Measurements from ENCODE around the gene PLD1.
"Not testable (repeated sequence)": the region's sequence is repeated elsewhere in the genome, so short reads cannot be mapped to it uniquely, and the experiment has no call there.

PLD1 gene

DNA sequence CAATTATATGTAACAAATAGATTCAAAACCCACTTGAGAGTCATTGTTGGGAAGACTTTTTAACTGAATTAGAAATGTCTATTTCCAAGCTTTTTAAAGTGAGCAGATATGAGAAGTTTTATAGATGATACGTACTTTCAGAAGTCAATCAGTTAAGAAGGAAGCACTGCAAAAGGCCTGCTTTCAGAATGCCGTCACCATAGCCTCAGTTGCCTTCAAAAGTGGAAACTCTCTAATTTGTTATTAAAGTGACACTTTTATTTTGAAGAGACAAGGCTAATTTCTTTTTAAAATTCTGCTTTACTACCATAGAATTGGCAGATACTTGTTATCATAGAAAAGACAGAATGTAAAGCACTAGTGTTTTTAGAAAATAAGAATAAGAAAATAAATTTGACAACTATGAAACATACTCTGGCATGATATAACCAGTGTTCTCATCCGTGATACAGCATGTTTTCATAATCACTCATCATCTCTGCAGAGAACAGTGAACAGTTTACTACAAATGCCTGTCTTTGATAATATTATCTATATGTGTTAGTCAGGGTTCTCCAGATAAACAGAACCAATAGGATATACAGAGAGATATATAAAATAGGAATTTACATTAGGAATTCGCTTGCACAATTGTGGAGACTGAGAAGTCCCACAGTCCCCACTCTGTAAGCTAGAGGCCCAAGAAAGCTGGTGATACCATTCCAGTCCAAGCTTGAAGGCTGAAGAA lies 7.0 kb upstream of the PLD1 start:
- no peak for FAIRE-seq
- no peak for DNase-seq (ENCODE audit: insufficient read length, low spot score)

DNA sequence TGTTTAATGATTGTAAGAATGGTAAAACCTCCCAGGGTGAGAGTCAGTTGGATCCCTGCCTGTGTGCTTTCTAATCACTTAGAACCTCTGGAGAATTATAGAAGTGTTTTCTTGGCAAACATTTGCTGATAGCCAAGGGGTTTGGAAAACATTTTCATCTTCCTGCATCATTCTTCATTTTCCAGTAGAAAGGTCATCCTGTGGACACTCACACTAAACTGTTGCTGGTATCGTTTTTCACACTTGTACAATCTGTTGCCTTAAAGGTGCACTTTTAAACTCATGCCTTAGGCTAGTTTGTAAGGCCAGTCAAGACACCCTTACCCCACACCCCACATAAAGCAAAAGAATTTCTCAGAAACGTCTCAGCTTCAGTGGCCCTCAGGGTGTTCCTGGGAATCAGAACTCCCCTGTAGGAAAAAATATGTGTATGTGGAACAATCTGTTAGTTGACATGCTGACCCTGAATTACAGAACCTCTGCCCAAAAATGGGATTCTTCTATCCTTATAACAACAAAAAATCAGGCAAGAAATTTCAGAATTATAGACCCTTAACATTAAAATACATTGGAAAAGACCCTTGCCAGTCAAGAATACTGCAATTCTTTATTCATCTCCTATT lies 5.8 kb upstream of the PLD1 start:
- FAIRE-seq (peak; percentile 42), DNase-seq (ENCODE audit: insufficient read length, low spot score) (no peak)

DNA sequence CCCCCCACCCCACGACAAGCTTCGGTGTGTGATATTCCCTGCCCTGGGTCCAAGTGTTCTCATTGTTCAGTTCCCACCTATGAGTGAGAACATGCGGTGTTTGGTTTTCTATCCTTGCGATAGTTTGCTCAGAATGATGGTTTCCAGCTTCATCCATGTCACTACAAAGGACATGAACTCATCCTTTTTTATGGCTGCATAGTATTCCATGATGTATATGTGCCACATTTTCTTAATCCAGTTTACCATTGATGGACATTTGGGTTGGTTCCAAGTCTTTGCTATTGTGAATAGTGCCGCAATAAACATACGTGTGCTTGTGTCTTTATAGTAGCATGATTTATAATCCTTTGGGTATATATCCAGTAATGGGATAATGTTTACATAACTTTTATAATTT lies 4.4 kb upstream of the PLD1 start:
- not testable (repeated sequence) for FAIRE-seq

DNA sequence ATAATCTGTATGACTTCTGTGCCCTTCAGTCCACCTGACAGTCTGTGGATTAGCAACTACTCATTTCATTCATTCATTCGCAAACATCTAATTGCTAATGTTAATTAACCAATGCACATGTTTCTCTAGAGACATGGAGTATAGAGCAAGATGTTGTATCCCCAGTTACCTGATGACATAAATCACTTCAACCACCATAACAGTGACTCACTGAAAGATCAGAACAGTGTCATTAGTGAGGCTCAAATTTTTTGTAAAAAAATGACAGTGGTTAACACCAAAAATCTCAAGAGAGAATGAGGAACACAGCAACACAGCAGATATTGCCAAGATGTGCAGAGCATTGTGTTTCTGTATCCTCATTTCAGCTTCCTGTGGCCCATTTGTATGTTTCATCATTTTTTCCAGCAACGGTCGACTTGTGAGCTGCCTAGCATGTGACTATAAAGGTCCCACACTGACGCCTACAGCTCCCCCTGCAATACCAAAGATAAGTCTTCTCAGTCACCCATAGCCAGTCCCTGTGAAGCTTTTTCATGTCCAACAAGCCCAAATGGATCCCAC lies 3.7 kb upstream of the PLD1 start:
- DNase-seq (ENCODE audit: insufficient read length, low spot score) (no peak), FAIRE-seq (no peak)

More for the DNA sequence above, 4.4 kb upstream of the PLD1 start:
- not testable (repeated sequence) for DNase-seq (ENCODE audit: insufficient read length, low spot score)

DNA sequence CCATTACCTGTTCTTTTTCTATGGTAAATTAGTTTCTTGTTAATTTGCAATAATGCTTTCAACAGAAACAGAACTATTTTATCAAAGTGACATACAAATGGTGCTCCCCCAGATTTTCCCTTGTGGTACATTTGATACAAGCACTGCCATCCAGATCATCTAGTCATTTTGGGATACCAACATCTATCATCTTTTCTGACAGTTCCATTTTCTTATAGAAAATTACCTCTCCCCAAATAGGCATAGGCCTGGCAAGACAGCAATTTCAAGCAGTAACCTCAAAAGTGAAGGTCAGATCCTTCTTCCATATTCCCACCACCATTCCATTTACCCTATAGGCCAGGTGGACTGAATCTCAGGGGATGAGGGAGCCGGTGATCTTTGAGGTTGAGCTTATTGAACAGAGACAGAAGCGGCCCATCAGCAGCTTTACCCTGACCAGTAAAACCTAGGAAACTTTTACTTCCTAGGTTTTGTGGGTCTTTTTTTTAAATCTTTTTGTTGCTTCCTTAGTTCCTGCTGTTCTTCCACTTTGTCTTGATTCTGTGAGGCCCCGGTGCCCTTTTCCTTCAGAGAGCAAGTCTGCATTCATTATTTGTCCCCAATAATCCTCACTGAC lies 3.1 kb upstream of the PLD1 start:
- FAIRE-seq: no peak
- no peak for DNase-seq (ENCODE audit: insufficient read length, low spot score)

DNA sequence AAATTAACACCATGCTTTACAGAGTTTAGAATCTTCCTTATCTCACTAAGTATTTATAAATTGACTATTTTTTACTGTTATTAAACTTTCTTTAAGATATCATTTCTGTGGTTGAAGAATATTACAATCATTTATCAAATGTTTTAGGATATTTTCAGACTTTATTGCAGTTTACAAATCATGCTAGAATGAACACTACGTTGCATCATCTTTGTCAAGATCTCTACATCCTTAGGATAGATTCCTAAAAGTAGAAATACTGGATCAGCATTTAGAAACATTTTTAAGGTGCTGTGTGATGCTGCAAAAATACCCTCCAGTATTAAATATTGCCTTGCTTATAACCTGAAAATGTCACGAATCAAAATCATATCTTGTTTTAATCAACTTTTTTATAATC lies 2.5 kb upstream of the PLD1 start:
- FAIRE-seq (no peak), DNase-seq (ENCODE audit: insufficient read length, low spot score) (no peak)

DNA sequence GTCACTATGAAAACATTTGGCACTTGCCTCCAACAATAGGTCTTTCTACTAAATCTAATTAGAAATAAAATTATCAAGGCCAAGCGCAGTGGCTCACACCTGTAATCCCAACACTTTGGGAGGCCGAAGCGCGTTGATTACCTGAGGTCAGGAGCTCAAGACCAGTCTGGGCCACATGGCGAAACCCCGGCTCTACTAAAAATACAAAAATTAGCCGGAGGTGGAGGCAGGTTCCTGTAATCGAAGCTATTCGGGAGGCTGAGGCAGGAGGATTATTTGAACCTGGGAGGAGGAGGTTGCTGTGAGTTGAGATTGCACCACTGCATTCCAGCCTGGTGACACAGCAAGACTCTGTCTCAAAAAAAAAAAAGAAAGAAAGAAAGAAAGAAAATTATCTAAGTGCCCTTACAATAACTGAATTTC lies 1.6 kb upstream of the PLD1 start:
- no peak for FAIRE-seq
- no peak for DNase-seq (ENCODE audit: insufficient read length, low spot score)

DNA sequence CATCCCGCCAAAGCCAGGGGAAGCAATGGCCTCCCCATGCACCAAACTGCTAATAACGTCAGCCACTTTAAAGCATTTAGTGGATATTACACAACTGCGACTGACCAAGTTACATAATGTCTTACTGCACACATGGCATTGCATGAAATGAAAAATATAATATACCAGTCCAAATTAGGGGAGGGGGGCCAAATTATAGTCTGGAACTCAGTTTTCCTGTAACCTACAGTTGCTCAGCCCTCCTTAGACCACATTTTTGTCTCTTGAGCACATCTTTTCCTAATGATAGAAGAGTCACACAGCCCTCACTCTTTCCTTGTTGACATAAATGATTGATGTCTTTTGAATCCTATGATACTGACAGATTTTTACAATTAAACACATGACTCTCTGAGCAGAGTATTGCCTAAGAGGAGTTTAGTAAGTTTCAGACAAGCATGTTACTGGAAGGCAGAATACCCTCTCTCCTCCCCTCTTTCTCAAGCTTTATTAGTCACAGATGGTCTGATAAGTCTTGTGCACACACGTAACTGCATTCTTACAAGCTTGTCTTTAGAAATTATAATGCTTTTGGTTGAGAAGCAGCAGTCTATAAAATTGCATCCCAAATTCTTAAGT lies 1.1 kb upstream of the PLD1 start:
- DNase-seq (ENCODE audit: insufficient read length, low spot score) (peak; percentile 74), FAIRE-seq (peak; percentile 75)

DNA sequence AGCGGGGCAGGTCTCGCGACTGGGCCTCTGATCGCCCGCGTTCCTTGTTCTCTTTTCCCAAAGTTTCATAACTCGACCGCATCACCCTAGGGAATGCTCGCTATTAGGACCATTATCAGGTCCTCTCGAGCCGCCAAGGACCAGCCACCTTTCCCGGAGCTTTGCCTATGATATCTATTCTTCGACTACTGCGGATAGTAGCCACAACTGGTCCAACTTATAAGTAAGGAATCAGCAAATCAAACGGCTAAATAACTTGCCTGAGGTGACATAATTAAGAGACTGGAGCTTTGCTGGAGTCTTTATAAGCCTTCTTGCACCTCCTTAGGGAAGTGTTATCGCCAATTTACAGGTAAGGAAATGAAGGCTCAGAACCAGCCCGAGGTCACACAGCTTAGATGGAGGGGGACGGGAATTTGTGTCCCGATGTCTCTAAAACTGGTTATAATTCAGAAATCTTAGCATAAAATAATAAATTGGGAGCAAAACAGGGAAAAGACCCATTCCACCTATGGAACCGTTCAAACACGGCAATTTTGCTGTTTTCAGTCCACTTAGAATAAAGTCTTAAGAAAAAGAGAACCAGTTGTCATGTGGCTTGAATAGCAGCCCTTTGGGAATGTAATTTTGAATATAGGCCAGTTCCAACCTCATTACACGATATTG lies 479 bp upstream of the PLD1 start:
- DNase-seq (ENCODE audit: insufficient read length, low spot score) (no peak), FAIRE-seq (no peak)

DNA sequence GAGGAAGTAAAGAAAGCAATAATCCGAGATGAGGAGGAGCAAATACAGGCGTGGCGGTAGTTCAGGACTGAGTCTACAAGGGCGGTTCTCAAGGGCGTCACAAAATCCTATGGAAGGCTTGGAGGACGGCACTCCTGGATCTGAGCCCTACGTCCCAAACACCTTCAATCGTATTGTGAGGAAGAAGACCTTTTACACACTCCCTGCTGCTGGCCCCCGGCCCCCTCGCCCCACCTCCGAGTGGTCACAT lies 747 bp downstream of the PLD1 start:
- DNase-seq (ENCODE audit: insufficient read length, low spot score): peak; percentile 58
- FAIRE-seq: no peak

DNA sequence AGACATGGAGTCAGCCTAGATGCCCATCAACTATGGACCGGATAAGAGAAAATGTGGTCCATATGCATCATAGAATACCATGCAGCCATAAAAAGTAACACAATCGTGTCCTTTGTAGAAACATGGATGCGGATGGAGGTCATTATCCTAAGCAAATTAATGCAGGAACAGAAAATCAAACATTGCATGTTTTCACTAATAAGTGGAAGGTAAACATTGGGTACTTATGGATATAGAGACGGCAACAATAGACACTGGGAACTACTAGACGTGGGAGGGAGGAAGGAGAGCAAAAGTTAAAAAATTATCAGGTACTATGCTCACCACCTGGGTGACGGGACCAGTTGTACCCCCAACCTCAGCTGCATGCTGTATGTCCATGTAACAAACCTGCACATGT lies 2.5 kb downstream of the PLD1 start:
- FAIRE-seq (no peak), DNase-seq (ENCODE audit: insufficient read length, low spot score) (no peak)

DNA sequence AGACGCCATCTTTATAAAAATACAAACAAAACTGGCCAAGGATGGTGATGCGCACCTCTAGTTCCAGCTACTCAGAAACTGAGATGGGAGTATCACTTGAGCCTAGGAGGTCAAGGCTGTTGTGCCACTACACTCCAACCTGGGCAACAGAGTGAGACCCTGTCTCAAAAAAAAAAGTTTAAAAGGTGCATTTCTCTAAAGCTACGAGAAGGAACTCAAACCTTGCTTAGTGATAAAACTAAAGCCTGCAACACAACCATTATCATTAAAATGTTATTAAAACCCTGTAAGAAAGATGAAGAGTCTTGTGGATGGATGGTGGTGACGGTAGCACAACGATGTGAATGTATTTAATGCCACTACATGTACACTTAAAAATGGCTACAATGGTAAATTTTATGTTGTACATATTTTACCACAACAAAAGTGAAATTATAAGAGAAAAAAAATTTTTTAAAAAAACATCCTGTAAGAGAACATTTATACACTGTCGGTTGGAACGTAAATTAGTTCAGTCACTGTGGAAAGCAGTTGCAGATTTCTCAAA lies 3.1 kb downstream of the PLD1 start:
- DNase-seq (ENCODE audit: insufficient read length, low spot score) (no peak), FAIRE-seq (no peak)

DNA sequence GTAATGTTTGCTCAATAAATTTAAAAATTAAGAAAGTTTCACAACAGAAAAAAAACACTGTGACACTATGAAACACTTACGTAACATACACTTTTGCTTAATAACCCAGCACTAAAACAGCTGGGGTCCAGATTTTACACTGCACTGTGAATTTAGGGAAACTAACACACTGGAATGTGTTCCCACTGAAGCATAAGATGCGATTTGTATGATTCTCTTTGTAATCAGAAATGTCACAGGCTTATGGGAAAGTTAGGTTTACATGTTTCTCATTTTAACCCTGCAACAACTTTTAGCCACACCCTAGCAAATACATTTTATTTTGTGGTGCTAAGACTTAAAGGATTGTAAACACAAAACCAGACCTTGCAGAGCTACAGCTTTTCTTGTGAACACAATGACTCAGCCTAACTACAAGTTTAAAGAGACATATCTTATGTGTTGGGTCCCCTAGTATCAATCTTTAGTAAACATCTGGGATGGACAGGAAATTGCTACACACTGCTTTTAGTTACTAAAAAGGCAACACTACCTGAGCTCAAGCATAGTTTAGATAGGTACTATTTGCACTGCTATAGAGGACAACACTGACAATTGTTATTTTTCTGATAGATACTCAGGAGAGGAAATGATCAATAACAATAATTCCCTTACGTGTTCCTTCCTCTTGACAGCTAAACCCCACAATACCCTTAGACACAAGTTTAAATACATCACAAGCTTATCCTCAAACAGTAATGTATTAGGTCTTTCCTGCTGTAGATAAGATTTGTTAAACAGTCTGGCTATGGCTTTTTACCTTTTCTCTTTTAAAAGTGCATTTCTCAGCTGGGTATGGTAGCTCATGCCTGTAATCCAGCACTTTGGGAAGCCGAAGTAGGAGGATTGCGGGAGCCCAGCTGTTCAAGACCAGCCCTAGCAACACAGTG lies 3.8 kb downstream of the PLD1 start:
- no peak for FAIRE-seq
- DNase-seq (ENCODE audit: insufficient read length, low spot score): no peak

DNA sequence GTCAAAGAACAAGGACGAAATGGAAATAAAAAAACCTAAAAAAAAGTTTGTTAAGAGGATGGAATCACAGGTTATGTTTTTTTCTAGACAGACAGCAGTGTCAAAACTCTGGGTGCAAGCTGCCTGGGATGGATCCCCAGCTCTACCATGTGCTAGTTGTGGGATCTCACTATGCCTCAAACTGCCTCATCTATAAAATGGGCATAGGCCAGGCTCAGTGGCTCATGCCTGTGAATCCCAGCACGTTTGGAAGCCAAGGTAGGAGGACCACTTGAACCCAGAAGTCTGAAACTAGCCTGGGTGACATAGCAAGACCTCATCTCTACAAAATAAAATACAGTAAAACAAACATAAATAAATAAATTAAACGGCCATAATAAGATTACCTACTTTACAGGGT lies 4.6 kb downstream of the PLD1 start:
- DNase-seq (ENCODE audit: insufficient read length, low spot score) (no peak), FAIRE-seq (no peak)

DNA sequence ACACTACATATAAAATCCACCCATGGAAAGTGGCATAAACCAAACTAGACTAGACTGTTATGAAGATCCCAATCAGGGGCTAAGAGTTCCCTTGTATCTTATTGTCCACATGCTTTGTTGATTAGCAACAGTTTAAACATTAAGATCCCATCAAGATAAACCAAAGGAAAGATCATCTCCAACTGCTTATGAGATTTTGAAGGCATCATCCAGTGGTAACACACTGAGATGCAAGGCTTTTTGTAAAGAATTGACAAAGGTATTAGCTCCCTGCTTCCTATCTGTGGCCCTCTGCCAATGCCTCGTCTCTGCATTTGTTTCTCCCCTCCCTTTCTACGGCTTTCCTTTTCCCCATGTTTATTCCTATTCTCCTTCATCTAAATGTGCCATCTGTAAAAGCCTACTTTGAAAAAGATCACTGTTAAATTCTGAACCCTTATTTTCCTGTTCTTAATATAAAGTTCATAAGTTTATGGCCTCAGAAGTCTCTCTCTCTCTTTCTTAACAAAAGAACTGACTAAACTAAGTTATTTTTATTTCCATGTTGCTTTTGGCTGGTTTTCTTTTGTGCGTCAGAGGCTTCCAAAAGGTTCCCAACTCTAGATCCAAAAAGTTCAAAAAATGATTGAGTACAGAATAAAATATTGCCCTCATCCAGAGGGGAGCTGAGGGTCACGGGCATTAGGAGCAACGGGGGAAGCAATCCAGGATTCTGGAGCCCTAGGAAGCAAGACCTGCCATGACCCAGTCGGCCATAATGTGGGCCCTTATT lies 5.5 kb downstream of the PLD1 start:
- FAIRE-seq (no peak), DNase-seq (ENCODE audit: insufficient read length, low spot score) (no peak)

DNA sequence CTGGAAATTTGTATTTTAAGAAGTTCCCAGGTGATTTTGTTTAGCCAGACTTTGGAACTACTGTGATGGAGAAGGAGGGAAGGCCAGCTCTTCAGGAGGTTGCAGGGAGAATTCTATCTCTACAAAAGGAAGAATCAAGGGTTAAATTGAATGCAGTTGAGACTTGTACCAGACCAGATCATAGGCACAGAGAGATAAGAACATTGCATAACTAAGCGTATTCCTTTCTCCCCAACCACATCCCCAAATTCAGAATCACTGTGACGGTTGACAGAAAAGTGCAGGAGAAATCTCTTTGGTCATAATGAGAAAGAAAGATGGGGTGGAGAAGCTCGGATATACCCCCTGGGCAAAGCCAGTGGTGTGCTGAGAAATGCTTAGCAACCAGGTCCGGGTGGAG lies 7.2 kb downstream of the PLD1 start:
- no peak for FAIRE-seq

DNA sequence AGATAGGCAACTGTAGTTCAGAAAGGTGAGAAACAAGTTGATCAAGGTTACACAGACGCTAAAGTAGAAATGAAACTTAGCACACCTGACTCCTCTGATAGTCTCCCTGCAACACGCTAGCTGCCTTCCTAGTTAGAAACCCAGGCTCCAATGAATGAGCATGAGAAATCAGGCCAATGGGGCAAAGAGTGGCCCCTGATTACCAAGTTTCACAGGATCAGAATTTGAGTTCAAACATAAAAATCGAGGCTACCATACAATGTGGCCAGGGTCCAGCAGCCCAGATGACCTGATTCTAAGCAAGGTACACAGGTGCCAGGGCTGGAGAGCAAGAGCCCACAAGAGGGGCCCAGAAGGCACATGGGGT lies 7.7 kb downstream of the PLD1 start:
- no peak for FAIRE-seq
- no peak for DNase-seq (ENCODE audit: insufficient read length, low spot score)

More for the DNA sequence above, 7.2 kb downstream of the PLD1 start:
- DNase-seq (ENCODE audit: insufficient read length, low spot score): no peak

DNA sequence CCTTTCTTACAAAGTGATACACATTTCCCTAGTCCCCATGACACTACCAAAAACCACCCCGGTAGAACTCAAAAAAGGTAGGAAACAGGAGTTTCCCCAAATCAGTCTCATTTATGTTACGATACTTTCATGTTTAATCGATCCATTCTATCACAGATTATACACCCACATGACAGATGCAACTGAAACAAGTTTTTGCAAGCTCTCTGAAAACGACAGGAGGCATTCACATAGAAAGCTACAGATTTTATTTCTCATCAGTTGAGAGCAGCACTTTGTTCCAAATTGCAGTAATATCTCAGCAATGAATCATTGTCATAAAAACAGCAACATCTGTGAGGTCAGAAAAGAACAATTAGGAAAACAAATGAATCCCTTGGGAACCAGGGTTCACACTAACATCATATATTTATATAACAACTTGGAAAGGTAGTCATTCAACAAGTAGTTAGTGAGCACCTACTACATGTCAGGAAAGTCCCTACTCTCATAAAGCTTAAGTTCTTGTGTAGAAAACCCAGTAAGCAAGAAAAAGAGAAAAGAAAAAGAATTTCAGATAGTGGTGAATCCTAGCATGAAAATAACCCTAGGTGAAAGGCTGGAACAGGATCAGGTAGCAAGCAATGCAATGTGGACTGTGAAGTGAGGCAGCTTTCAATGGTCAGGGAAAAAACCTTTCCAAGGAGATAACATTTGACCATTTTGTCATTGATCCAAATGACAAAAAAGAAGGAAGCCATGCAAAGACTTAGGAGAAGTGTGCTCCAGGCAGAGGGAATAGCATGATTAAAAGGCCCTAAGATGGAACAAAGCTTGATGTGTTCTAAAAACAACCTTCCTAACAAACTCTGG lies 8.3 kb downstream of the PLD1 start:
- no peak for DNase-seq (ENCODE audit: insufficient read length, low spot score)
- no peak for FAIRE-seq
